ENCODE results near the gene ZBTB7B.

Gene ZBTB7B

DNA sequence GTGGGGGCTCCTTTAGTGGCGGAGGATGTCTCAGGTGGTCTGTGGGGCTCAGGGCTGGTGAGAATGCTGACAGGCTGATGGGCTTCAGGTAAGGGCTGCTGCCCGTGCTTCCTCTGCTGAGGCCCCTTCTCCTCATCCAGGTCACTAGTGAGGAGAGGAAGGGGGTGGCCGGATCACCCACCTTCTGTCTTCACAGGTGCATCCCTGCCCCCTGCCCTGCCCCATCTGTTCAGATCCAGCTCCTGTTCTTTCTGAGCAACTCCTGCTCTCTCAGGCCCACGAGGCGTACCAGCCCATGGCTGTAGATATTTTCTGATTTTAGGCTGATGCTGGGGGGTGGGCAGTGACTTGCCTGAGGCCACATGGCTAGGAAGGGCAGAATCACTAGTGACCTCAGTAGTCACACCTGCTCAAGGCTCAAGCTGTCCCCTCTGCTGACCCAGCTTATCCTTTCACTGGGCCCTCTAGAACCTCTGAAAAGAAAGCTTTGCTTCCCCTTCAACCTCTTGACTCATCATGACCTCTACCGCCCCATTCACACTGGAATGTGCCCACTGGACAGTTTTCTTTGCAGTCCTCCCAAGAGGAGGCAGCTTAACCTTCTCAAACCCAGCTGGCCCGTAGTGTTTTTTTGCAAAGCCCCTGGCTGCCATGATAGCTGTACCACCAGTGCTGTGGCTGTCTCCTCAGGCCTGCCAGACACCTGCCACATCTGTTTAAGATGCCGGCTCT is 16.2 kb downstream of the ZBTB7B start:
- no peak for DNase-seq

DNA sequence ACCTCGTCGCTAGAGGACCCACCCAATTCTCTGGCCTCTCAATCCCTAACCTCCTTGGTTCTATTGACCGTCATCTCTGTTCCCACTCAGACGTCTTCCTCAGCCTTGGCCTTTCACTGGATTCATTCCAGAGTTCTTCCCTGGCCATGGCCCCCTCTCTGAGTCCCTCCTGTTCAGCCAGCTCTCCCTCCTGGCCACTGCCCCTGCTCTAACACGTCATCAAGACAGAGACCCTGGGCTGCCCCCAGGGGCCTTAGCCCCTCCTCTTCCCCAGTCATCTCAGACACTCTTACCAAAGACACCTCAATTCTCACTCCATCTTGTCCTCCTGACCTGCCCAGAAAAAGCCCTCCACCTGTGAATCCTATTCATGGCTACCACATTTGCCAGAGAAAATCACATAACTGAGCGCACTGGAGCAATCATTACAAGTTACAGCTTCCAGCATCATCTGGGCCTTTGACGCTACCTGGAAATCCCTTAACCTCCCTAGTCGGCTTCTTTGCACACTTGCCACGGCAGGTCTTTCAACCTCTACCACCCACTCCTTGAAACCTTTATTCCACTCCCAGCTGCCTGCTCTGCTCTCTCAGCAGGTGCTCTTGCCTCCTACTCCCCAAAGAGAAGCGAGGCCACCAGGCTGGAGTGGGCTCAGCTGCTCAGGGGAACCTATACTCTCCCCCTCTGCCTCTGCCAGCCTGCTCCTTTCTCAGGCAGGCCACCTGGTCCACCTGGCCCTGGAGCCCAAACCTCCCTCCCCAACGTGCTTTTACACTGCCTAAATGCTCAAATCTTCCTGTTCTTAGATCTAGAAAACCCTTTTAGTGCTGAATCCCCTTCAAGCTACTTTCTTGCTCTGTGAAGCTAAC is 17.0 kb downstream of the ZBTB7B start:
- no peak for DNase-seq

DNA sequence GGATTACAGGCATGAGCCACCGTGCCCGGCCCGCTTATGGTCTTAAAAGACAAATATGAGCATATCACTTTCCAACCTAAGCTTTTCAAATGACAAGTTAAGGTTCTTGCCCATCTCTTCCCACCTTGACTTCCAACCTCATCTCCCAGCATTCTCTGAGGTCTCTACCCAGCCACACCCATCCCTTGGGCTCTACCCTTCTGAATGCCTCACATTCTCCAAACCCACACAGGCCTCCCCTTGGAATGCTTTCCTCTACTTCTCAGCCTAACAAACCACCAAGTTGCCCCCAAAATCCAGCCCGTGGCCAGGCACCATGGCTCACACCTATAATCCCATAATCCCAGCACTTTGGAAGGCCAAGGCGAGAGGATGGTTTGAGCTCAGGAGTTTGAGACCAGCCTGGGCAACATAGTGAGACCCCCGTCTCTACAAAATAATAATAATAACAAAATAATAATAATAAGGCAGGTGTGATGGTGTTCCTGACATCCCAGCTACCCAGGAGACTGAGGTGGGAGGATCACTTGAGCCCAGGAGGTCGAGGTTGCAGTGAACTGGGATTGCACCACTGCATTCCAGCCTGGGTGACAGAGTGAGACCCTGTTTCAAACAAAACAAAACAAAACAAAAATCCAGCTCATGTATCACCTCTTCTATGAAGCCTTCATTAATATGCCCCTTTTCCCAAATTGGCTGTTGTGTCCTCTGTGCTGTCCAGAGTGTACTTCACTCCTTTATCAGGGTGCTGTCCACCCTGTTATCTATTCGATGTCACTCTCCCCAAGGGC is 19.7 kb downstream of the ZBTB7B start:
- no peak for DNase-seq

DNA sequence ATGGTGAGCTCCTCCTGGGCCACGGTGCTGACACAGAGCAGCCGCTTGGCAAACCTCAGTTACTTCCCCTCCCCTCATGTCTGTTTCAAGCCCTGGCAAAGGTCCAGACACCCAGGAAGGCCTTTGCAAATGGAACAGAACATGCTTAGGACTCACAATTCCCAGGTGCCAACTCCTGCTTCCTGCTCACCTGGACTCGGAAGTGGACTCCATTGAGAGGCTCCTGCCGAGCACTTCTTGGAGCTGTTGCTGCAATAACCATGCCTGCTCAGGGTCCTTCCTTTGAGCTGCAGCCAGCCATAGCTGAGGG is 20.3 kb downstream of the ZBTB7B start:
- no peak for DNase-seq

DNA sequence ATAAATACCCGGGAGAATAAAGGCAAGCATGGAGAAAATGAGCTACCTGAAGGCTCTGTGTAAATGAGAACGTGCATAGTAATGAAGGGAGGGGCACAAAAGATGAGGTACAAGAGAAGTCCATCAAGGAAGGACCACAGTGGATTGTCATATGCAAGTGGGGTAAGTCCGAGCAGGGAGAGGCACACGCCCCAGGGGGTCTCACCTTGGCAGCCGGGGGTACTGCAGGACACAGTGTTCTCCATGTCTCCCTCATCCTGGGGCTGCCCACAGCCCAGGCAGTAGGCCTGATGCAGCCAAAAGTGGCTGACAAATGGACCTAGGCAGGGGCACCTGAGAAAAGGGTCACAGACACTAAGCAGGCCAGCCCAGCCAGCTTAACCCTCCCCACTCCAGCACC is 21.0 kb downstream of the ZBTB7B start:
- no peak for DNase-seq

DNA sequence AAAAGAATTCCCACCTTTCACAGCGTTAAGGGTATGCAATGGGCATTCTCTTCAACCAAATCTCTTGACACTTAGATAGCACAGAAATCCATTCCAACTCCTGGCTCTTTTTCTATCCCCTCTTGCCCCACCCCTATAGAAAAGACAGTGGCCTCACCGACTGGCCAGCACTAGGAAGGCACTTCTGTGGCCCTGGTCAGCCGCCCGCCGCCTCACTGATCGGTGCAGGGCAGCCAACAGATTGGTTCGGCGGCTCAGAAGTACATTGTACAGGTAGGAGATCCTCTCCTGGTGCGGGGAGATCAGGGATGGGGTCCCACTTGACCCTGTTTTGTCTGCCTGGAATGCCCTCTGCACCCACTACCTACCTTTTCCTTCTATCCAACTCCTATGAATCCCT is 21.7 kb downstream of the ZBTB7B start:
- no peak for DNase-seq

DNA sequence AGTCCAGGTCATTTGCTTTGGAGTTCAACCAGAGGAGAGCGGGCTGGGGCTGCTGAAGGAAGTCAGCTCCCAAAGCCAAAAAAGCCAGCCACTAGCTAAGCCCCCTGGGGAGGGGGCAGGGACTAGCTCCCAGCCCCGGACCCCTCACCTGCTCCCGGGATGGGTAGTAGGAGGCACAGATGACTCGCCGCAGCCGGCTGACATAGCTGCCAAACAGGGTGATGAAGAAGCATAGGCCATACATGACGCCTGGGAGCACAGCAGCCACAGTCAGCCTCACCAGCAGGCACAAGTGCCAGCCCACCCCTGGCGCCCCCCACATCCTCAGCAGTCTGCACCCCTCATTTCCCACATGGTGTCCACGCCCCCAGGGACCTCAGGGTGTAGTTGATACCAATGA is 23.6 kb downstream of the ZBTB7B start:
- no peak for DNase-seq

DNA sequence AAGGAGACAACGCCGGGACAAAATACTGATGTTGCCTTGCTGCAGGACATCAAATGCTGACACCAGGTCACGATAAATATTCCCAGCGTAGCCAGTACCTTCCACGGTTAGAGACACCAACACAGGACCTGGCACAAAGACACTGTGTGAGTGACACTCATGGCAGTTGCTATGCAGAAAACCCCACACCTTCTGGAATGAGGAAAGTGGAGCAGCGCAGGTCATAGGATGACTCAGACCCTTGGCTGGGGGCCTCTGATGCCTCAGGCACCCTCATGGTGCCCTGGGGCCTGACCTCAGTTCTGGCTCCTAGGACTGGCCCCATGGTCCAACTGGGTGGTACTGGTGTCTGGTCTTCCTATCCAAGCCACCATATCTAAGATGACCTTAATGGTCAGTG is 24.0 kb downstream of the ZBTB7B start:
- DNase-seq, result no peak

DNA sequence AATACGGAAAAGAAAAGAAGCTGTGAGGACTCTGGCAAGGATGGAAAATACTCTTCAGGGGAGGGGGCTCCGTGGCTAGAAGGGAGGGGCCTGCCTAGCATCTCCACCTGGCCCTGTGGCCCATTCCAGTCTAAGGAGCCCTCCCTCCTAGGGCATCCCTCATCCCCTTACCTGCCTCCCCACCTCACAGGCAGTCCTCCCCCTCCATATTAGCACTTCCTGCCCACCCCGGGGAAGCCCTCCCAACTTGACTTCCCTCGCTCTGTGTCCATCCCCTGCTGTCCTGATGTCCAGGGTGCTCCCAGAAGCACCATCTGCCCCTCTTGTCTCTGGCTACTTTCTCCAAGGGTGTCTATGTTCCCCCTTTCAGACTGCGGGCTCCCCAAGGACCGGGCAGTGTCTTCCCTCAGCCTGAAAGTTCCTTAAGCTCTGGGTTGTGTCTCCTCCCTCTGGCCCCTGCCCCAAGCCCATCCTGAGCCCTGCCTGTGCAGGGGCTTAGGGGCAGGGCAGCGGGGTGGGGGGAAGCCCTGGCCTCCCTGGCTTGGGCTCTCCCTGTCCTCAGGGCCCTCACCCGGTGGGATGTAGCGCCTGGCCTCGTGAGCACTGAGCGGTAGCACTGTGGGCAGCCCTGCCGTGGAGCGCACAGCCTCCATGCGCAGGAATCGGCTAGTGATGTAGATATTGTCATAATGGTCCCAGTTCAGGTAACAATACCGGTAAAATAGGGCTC is 27.1 kb downstream of the ZBTB7B start:
- no peak for DNase-seq

DNA sequence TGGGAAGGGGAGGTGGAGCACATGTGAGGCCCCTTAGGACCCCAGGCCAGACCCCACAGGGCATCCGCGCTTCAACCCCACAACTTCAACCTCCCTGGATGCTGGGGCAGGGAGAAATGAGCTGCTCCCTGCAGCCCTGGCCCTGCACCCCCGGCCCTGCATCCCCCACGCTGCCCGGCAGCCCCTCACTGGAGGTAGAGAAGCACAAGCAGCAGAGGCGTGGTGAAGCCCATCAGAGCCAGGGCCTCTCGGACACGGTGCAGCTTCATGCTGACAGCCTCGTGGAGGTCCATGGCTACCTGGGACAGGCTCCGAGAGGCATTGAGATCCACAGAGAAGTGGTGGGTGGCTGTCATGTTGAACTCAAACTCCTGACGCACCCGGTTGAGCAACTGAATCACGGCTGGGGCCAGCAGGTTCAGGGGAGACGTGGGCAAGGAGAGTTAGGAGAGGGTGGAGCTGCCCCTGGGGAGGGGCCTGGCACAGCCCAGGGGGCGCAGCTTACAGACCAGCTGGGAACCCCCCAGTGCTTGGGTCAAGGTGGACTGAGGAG is 27.7 kb downstream of the ZBTB7B start:
- DNase-seq, result no peak

DNA sequence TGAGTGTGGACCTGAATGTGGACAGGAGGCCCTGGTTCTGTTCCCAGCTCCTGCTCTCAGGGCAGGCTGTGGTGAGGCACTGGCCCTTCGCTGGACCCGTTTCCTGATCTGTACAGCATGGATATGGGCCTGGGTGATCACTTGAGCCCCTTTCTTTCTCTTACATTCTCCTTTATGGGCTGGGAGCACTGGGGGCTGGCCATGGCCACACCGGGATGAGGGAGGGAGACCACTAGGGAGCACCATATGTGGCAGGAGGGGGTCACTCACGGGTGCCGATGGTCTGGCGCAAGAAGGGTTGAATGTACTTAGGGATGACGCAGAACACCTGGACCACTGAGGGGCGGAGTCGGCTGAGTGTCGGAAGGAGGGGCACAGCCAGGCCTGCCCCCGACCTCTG is 28.3 kb downstream of the ZBTB7B start:
- no peak for DNase-seq

DNA sequence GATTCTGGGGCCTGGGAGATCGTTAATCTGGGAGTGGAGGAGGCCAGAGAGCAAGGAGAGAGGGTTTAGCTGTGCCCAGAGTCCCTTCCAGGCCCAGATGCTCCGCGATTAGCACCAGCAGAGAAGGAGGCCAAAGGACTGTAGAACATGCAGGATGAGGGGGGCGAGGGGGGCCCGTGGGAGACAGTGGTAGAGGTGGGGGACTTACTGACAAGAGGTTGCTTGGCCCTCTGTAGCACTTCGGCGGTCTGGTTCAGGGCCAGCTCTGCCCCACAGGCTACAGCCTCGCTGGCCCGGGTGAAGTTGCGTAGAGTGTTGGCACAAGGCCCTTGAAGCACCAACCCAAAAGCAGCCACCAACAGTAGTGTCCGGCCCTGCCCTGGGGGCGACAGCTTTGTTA is 30.3 kb downstream of the ZBTB7B start:
- no peak for DNase-seq

DNA sequence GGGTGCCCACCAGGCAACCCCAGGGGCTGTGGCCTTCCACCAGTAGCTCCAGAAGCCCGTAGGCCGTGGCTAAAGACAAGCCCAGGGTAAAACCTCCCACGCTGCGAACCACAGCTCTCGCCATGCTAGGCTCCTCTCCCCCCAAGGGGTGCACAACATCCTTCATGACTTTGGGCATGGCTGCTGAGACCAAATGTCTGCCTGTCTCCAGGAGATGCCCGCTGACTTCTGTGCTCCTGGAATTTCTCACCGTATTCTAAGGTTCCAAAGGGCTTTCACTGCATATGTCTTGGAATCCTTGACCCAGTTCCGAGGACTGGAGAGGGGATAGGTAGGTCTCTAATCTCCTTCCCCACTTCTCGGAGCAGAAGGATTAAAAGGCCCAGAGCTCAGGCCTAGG is 30.9 kb downstream of the ZBTB7B start, which contains the start of the genes DCST1 and DCST2:
Gene DCST1, plus strand, starts transcription at position 301 of the 400 bp plus-strand sequence. CDS start 213 bp downstream, outside the sequence.
Gene DCST2, minus strand, starts transcription at position 258 of the 400 bp plus-strand sequence. Its CDS starts 80 bp downstream, at position 178.
- DNase-seq, result no peak

DNA sequence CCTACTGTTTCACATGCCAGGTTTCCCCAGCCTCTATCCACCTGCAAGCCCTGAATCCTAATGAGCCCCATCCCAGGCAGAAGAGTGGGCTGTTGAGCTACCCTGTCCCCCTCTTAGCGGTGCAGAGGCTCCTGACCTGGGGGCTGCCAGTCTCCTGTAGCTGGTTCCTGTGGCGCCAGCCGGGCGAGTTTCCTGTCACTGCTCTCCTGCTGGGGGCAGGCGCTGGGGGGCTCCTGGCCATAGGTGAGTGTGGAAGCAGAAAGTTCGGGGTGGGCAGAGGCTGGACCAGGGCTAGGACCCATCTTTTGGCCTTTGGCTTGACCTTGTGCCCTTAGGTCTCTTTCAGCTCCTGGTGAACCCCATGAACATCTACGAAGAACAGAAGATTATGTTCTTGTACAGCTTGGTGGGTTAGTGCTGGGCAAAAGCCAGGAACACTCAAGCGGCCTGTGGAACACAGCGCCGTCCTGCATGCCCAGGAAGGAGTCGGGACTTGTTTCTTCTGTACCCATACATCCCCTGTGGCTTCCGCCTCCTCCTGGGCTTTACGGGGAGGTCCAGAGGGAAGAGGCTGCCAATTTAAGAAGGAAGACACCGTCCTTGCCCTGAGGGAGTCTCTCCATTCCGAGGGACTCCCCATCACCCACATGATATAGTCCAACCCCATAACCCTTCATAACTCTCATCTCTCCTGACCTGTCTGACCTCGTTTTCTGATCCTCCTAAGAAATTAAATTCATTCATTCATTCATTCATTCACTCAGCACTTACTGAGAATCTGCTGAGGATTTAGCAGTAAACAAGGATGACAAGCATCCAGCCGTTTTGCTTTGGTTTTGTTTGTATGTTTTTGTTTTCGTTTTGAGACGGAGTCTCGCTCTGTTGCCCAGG is 32.0 kb downstream of the ZBTB7B start:
- no peak for DNase-seq

DNA sequence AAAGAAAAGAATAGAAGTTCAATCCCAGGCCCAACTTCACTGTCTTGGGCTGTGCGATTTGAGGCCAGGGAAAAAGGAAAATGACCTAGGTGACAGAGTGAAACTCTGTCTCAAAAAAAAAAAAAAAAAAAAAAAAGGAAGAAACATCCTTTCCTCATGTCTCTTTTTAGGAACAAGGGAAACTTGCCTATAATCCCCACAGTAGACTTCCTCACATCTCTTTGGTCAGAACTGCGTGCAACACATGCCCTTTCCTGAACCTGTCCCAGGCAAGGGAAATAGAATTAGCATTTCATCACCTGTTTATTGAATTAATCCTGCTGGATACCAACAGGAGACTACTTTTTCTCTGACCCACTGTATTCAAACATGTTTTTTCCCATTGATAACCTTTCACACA is 33.3 kb downstream of the ZBTB7B start:
- DNase-seq, result no peak

DNA sequence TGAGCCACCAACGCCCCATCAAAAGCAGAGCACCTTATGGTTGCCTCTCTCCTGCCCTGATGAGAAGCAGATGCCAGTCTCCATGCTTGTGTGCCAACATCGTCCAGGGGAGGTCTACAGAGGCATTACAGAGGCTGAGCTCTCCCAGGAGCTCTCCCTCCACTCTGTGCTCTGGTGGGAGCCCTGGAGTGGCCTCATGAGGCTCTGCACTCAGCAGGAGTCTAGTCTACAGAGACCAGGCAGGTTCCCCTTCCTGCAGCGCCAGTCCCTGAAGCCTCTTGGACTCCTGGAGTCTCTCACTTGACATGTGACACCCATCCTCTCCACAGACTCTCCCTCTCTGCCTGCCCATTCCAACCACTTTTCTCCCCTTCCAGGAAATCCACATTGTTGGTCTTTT is 34.4 kb downstream of the ZBTB7B start:
- no peak for DNase-seq

DNA sequence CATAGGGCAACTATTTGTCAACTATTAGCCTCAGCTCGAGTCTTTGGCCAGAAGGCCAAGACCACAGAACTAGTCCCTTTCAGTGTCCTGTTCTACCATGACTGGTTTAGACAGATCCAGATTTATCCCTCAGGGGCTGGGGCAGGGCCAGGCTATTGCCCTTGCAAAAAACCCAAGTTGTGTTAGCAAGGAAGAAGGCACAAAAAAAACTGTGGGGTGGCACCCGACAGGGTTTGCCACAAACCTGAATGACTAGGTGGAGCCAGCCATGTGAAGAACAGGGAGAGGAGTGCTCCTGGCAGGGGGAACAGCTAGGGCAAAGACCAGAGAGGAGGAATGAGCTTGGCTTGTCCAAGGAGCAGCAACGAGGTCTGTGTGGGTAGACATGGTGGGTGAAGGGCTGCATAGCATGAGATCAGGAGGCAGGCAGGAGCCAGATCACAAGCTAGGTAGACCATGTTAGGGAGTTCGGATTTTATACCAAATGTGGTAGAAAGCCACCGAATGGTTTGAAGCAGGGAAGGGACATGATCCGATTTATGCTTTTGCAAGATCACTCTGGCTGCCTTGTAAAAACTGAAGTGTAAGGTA is 35.3 kb downstream of the ZBTB7B start:
- DNase-seq, result no peak

DNA sequence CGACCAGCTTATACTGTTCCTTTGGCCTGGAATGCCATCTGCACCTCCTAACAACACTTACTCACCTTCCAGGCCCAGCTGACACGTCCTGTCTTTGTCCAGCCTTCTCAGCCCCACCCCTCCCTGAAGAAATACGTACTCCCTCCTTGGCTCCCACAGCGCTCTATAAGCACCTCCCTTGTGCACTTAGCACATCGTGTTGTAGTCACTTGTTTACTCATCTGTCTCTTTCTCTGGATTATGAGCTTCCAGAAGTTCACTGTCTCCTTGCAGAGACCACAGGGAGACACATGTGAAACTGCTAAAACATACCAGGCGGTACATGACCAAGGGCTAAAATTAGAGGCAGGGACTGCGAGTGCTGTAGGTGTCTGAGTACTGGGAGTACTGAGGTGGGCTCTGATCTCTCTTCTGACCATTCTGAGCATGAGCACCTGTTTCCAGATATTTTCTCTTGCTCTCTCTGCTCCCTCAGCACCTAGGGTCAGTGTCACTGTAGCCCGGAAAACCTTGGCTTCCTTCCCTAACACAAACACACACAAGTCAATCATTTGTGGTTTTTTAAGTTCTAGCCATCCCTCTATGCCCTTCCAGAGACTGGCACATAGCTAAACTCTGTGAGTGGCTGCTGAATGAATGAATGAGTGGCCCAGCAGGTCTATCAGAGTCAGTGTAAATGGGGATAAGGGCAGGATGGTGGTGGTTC is 36.2 kb downstream of the ZBTB7B start:
- no peak for DNase-seq

DNA sequence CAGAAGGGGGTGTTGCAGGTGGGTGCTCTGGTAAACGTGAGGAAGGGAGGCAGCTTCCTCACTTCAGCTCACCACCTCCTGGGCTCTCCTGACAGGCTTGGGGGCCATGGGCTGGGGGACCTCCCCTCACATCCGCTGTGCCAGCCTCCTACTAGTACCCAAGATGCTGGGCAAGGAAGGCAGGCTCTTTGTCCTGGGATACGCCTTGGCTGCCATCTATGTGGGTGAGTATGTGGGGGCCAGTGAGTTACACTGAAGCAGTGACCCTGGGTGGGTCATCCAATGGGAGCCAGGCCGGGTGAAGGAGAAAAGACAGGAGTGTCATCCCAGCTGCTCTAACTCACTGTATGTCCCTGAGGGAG is 36.7 kb downstream of the ZBTB7B start:
- DNase-seq, result no peak

DNA sequence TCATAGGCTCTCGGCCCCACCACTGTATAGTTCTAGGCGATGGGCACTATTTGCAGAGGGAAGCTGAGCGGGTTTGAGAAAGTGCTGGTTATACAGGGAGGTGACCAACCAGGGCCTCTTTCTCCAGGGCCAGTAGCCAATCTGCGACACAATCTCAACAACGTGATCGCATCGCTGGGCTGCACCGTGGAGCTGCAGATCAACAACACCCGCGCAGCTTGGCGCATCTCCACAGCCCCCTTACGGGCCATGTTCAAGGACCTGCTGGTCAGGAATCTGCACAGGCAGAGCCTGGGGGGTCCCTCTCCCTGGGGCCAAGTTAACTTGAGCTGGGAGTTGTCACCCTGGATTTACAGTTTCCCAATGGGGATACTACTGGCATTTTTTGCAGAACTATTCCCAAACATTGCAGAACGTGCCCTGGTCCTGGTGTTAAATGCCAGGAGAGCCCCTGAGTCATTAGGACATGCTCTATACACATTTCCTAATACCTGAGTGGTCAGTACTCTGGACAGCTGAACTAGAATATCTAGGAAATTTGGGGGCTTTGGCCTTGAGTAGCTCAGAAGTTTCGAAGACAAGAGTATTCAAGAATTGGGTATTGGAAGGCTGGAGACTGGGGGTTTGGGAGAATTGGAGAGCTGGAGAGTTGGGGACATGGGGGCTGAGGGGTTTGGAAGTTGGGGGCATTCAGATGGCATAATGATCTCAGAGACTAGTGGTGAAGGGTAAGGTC is 37.9 kb downstream of the ZBTB7B start:
- DNase-seq, result no peak
